Ascending aorta (tissue), 2 donors: Measurements from ENCODE around the gene GFAP. TPM values are rescaled to one million over a fixed set of nuclear protein-coding genes. Genes with fewer than 3 reads are reported as not detected.

Source experiments
- DNase-seq, 2 donors: peaks; one replicate each; pipeline ENCODE4 v3.0.0-alpha.2; 2019; ENCODE audit warnings: low spot score in 2 of 2
- H3K27ac ChIP-seq, 2 donors: fragments of 200-600 bp; sonication (generic); one replicate each; pipeline ENCODE4 v1.5.1; 2016 to 2017; ENCODE audit warnings: mild to moderate bottlenecking in 1 of 2
- H3K27me3 ChIP-seq: fragments of 200-600 bp; sonication (generic); one replicate; pipeline ENCODE4 v1.5.1; 2017
- H3K36me3 ChIP-seq, 2 donors: fragments of 200-600 bp; sonication (generic); one replicate each; pipeline ENCODE4 v1.5.1; 2016
- H3K4me1 ChIP-seq, 2 donors: fragments of 200-600 bp; sonication (generic); one replicate each; pipeline ENCODE4 v1.5.1; 2016 to 2017; ENCODE audit warnings: mild to moderate bottlenecking in 1 of 2
- H3K4me3 ChIP-seq, 2 donors: fragments of 200-600 bp; sonication (generic); one replicate each; pipeline ENCODE4 v1.5.1; 2016 to 2017; ENCODE audit warnings: mild to moderate bottlenecking in 1 of 2
- H3K9me3 ChIP-seq, 2 donors: fragments of 200-600 bp; sonication (generic); one replicate each; pipeline ENCODE4 v1.5.1; 2016
- intact Hi-C: fragments of 100-400 bp; cut with DNase I; formaldehyde crosslinking; loops from one replicate; pipeline ENCODE4 v1.15.1; 2023
- total RNA-seq: library from RNA; depleted of rRNA; stranded (reverse); fragments of >200 nt; gene quantifications from one replicate; pipeline ENCODE4 v1.1.0, GENCODE V29; 2016
- TF ChIP-seq, protein P1 (sequence below), 3 experiments: fragments of 200-600 bp in 2 of 3; fragments of 450-650 bp in 1 of 3; sonication (generic) in 2 of 3; IDR thresholded peaks; one replicate each; pipeline ENCODE4 v1.5.1; 2016 to 2019; ENCODE audit warnings: antibody characterized with exemption in 3 of 3, mild to moderate bottlenecking in 1 of 3, moderate library complexity in 1 of 3

The GFAP gene
- total RNA-seq, 1 donor from 2014 or later = 1.7 TPM

- Histone ChIP-seq H3K27me3 (no peaks in the 10 kb centered on the region), H3K36me3 (peaks cover 6 to 10% of the 10 kb centered on the region in 2 donors), H3K27ac (peak overlapping the region in 1 of 2 donors; percentile 96), H3K4me1 (peaks cover 0 to 15% of the 10 kb centered on the region in 2 donors), H3K4me3 (peak overlapping the region; percentile 75 to 76), H3K9me3 (no peaks in the 10 kb centered on the region)
- intact Hi-C loops = loop anchor here (1.0 kb wide), 1 partner anchor 123 kb away; no protein-coding TSS in a partner anchor
- TF ChIP-seq, protein P1, sequence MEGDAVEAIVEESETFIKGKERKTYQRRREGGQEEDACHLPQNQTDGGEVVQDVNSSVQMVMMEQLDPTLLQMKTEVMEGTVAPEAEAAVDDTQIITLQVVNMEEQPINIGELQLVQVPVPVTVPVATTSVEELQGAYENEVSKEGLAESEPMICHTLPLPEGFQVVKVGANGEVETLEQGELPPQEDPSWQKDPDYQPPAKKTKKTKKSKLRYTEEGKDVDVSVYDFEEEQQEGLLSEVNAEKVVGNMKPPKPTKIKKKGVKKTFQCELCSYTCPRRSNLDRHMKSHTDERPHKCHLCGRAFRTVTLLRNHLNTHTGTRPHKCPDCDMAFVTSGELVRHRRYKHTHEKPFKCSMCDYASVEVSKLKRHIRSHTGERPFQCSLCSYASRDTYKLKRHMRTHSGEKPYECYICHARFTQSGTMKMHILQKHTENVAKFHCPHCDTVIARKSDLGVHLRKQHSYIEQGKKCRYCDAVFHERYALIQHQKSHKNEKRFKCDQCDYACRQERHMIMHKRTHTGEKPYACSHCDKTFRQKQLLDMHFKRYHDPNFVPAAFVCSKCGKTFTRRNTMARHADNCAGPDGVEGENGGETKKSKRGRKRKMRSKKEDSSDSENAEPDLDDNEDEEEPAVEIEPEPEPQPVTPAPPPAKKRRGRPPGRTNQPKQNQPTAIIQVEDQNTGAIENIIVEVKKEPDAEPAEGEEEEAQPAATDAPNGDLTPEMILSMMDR (IDR thresholded peaks at IDR 0.05) = no peak
- DNase-seq = no peak
Observed at GRCh38 chr17:44898768-44899073, 16.6 kb downstream of the GFAP start.

- peaks cover 0 to 11% of the 10 kb centered on the region in 2 donors for H3K4me1 ChIP-seq
- peaks cover 22 to 28% of the 10 kb centered on the region in 2 donors for H3K36me3 ChIP-seq
- intact Hi-C loops = no loop called here
- H3K9me3 ChIP-seq = no peaks in the 10 kb centered on the region
- H3K27ac ChIP-seq = no peak overlapping the region
- DNase-seq = no peak
- no peaks in the 10 kb centered on the region for H3K27me3 ChIP-seq
- TF ChIP-seq, protein P1 (IDR thresholded peaks at IDR 0.05) = no peak
- no peak overlapping the region for H3K4me3 ChIP-seq
Observed at GRCh38 chr17:44894642-44895041, 20.7 kb downstream of the GFAP start.

DNA sequence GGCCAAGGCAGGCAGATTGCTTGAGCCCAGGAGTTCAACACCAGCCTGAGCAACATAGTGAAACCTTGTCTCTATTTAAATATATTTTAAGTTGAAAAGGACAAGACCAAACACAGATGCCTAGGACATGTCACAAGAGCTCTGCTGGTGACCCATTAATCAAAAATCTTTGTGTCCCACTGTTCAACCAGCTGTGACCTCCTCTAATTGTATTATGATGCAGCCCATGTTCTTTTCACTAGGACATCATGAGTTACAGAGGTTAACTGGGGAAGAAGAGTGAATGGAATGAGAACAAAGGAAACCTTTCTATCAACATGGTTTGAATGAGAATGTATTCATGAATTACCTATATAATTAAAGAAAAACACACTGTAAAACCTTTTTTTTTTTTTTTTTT is 23.1 kb downstream of the GFAP start:
- no peaks in the 10 kb centered on the region for H3K9me3 ChIP-seq
- TF ChIP-seq, protein P1 (IDR thresholded peaks at IDR 0.05) = no peak
- no peak for DNase-seq
- H3K36me3 ChIP-seq = peaks cover 22 to 28% of the 10 kb centered on the region in 2 donors
- no peaks in the 10 kb centered on the region for H3K27me3 ChIP-seq
- intact Hi-C loops = no loop called here
- no peaks in the 10 kb centered on the region for H3K4me1 ChIP-seq
- H3K27ac ChIP-seq = no peak overlapping the region
- H3K4me3 ChIP-seq = no peak overlapping the region

GRCh38 chr17:44889003-44889402 is 26.3 kb downstream of the GFAP start:
- no peaks in the 10 kb centered on the region for H3K9me3 ChIP-seq
- TF ChIP-seq, protein P1 (IDR thresholded peaks at IDR 0.05) = no peak
- no peak overlapping the region for H3K4me3 ChIP-seq
- no peak overlapping the region for H3K27ac ChIP-seq
- no peak for DNase-seq
- H3K36me3 ChIP-seq = peaks cover 44 to 50% of the 10 kb centered on the region in 2 donors
- intact Hi-C loops = no loop called here
- no peaks in the 10 kb centered on the region for H3K27me3 ChIP-seq
- H3K4me1 ChIP-seq = no peaks in the 10 kb centered on the region

DNA sequence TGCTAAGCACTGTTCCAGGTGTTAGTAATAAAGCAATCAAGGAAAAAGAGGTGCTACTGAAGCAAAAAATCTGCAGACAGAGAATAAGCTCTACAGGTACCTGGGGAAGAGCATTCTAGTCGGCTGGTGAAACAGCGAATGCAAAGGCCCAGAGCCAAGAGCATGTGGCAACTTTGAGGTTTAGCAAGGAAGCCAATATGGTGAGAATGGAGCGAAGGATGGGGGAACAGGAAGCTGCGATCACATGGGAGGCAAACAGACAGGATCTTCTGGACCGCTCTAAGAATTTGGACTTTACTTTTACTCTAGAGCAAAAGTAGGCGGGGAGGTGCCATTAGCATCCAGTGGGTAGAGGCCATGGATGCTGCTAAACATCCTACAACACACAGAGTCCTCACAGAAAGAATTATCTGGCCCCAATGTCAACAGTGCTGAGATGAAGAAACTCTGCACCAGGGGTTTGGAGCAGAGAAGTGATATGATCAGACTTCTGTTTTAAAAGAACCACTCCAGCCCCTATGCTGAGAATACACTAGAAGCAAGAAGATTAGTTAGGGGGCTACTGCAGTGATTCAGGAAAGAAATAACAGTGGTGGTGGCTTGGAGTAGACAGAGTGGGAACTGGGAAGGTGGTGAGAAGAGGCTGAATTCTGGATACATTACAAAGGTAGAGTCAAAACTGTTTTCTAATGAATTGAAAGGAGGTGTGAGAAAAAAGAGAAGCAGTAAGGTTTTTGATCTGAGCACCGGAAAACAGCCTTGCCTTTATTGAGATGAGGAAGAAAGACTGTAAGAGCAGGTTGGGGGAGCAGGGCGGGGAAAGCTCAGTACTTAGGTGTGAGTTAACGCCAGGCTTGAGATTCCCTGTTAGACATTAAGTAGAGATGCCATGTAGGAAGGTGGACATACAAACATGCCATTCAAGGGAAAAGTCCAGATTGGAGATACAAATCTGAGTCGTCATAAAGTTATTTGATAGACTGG is 27.0 kb downstream of the GFAP start:
- H3K36me3 ChIP-seq = peaks cover 44 to 50% of the 10 kb centered on the region in 2 donors
- DNase-seq = no peak
- TF ChIP-seq, protein P1 (IDR thresholded peaks at IDR 0.05) = no peak
- H3K27me3 ChIP-seq = no peaks in the 10 kb centered on the region
- no peak overlapping the region for H3K27ac ChIP-seq
- H3K9me3 ChIP-seq = no peaks in the 10 kb centered on the region
- no peaks in the 10 kb centered on the region for H3K4me1 ChIP-seq
- intact Hi-C loops = no loop called here
- no peak overlapping the region for H3K4me3 ChIP-seq
